ENCODE results near the gene RFC3. TPM values are rescaled to one million over a fixed set of nuclear protein-coding genes. Genes with fewer than 3 reads are reported as not detected.

Gene RFC3
- total RNA-seq, 4 donors from 2014 or later, result 4.4 to 39.7 (median 8.8) TPM

DNA sequence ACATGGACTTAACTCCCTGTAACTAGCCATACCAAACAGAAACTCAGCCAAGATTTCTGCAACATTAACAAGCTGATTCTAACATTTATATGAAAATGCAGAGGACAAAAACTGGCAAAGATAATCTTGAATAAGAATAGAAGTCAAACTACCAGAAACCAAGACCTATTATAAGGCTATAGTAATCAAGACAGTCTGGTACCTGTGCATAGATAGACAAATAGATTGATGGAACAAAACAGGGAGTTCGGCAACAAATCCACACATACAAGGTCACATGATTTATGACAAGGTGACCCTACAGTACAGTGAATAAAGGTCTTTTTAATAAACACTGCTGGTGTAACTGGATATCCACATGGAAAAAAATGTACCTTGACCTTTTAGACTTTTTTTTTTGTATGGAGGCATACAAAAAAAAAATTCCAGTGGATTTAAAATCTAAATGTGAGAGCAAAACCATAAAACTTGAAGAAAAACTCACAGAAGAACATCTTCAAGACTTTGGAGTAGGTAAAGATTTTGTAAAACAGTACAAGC is 2.9 kb upstream of the RFC3 start:
- Histone ChIP-seq H3K4me1 (no peaks in the 10 kb centered on the region), H3K27ac (no peak overlapping the region), H3K9me3 (no peaks in the 10 kb centered on the region), H3K4me3 (no peak overlapping the region), H3K36me3 (no peaks in the 10 kb centered on the region), H3K27me3 (no peaks in the 10 kb centered on the region)
- intact Hi-C loops (cut with DNase I; ENCODE audit: low total_unique reads), result no loop called here
- TF ChIP-seq, protein P1, sequence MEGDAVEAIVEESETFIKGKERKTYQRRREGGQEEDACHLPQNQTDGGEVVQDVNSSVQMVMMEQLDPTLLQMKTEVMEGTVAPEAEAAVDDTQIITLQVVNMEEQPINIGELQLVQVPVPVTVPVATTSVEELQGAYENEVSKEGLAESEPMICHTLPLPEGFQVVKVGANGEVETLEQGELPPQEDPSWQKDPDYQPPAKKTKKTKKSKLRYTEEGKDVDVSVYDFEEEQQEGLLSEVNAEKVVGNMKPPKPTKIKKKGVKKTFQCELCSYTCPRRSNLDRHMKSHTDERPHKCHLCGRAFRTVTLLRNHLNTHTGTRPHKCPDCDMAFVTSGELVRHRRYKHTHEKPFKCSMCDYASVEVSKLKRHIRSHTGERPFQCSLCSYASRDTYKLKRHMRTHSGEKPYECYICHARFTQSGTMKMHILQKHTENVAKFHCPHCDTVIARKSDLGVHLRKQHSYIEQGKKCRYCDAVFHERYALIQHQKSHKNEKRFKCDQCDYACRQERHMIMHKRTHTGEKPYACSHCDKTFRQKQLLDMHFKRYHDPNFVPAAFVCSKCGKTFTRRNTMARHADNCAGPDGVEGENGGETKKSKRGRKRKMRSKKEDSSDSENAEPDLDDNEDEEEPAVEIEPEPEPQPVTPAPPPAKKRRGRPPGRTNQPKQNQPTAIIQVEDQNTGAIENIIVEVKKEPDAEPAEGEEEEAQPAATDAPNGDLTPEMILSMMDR (IDR thresholded peaks at IDR 0.05), result no peak
- no peak for TF ChIP-seq POLR2A (IDR thresholded peaks at IDR 0.05)
- DNase-seq, result no peak

DNA sequence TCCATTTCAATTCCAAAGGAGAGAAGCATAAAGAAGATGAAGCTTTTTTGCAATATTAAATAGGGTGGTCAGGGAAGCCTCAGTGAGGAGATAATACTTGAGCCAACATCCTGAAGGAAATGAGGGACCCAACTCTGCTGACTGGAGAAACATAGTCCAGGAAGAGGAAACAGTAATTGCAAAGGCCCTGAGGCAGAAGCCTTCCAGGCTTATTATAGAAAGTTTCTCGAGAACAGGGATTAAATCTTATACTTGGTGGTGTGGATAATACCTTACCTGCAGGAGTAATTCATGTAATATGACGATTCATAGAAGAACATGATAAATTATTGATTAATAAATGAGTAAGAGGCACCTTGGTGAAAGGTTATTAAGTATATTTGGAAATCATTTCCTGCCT is 1.0 kb upstream of the RFC3 start:
- H3K27ac ChIP-seq, result no peak overlapping the region
- H3K4me1 ChIP-seq, result no peaks in the 10 kb centered on the region
- H3K36me3 ChIP-seq, result no peaks in the 10 kb centered on the region
- H3K9me3 ChIP-seq, result no peaks in the 10 kb centered on the region
- no peak for DNase-seq
- intact Hi-C loops (cut with DNase I; ENCODE audit: low total_unique reads), result no loop called here
- H3K4me3 ChIP-seq, result no peak overlapping the region
- TF ChIP-seq POLR2A (IDR thresholded peaks at IDR 0.05), result no peak
- H3K27me3 ChIP-seq, result no peaks in the 10 kb centered on the region

DNA sequence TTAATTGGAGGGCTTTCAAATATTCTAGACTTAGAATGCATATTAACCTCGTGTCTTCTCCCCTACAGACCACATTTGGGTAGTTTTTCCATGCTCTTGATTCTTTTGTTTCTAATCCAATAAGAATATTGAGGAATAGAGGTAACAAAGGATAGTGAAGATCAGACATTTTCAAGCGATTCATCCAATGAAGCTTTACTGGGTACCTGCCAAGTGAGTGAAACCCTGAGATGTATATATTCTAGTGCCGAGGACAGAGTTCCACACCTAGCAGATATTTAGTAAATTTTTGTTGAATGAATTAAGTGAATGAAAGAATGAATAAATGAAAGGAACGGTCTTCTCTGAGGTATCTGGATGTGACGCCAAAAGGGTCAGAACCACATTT is 442 bp upstream of the RFC3 start:
- Histone ChIP-seq H3K27ac (peak overlapping the region; percentile 58 to 67), H3K4me1 (no peaks in the 10 kb centered on the region), H3K4me3 (peak overlapping the region; percentile 58 to 79), H3K36me3 (no peaks in the 10 kb centered on the region), H3K9me3 (no peaks in the 10 kb centered on the region), H3K27me3 (no peaks in the 10 kb centered on the region)
- intact Hi-C loops (cut with DNase I; ENCODE audit: low total_unique reads), result no loop called here
- TF ChIP-seq, protein P1 (IDR thresholded peaks at IDR 0.05), result no peak
- no peak for TF ChIP-seq POLR2A (IDR thresholded peaks at IDR 0.05)
- no peak for DNase-seq

DNA sequence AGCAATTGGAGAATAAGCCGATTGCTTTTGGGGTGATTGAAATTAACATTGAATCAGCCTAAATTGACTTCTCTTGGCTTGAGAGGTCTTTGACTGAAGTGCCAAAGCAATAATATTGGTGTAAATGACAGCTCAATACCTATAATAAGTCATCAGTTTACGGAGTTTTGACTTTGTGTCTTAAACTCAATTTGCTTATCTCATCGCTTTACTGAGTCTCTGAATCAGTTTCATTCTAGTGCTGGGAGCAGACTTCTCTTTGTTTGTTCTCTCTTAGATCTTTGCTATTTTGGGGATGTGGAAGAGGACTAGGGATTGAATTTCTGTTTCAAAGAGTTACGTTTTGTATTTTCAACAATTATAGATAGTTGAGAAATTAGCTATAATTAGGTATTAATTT is 7.1 kb downstream of the RFC3 start:
- Histone ChIP-seq H3K27ac (no peak overlapping the region), H3K4me1 (no peaks in the 10 kb centered on the region), H3K4me3 (no peak overlapping the region), H3K36me3 (no peaks in the 10 kb centered on the region), H3K9me3 (no peaks in the 10 kb centered on the region), H3K27me3 (no peaks in the 10 kb centered on the region)
- TF ChIP-seq, protein P1 (IDR thresholded peaks at IDR 0.05), result no peak
- TF ChIP-seq POLR2A (IDR thresholded peaks at IDR 0.05), result no peak
- DNase-seq, result no peak
- intact Hi-C loops (cut with DNase I; ENCODE audit: low total_unique reads), result no loop called here

DNA sequence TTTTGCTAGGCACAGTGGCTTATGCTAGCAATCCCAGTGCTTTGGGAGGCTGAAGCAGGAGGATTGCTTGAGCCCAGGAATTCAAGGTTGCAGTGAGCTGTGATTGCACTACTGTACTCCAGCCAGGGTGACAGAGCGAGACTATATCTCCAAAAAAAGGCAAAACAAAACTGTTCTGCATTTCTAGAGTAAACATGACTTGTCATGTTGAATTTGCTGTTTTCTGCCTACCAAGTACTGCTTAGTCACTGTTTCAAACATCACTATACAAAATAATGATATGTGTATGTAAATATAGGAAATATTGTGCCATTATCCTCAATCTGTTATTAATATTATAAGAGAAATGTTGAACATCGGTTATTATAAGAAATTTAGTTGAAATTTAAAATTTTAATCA is 9.2 kb downstream of the RFC3 start:
- H3K9me3 ChIP-seq, result no peaks in the 10 kb centered on the region
- H3K4me3 ChIP-seq, result no peak overlapping the region
- intact Hi-C loops (cut with DNase I; ENCODE audit: low total_unique reads), result no loop called here
- H3K4me1 ChIP-seq, result no peaks in the 10 kb centered on the region
- H3K36me3 ChIP-seq, result no peaks in the 10 kb centered on the region
- H3K27me3 ChIP-seq, result no peaks in the 10 kb centered on the region
- no peak for TF ChIP-seq POLR2A (IDR thresholded peaks at IDR 0.05)
- TF ChIP-seq, protein P1 (IDR thresholded peaks at IDR 0.05), result no peak
- no peak overlapping the region for H3K27ac ChIP-seq
- DNase-seq, result no peak
